GM19238 (cell line): ENCODE measurements around the gene MARF1.

Experiments
- DNase-seq: peaks from one replicate; pipeline ENCODE4 v3.0.0; 2011; ENCODE audit warnings: low spot score; ENCODE audit not compliant: insufficient read length

MARF1 gene

GRCh38 chr16:15602285-15603044 lies 40.5 kb downstream of the MARF1 start:
- no peak for DNase-seq

GRCh38 chr16:15601212-15601879 lies 41.6 kb downstream of the MARF1 start:
- DNase-seq = no peak

DNA sequence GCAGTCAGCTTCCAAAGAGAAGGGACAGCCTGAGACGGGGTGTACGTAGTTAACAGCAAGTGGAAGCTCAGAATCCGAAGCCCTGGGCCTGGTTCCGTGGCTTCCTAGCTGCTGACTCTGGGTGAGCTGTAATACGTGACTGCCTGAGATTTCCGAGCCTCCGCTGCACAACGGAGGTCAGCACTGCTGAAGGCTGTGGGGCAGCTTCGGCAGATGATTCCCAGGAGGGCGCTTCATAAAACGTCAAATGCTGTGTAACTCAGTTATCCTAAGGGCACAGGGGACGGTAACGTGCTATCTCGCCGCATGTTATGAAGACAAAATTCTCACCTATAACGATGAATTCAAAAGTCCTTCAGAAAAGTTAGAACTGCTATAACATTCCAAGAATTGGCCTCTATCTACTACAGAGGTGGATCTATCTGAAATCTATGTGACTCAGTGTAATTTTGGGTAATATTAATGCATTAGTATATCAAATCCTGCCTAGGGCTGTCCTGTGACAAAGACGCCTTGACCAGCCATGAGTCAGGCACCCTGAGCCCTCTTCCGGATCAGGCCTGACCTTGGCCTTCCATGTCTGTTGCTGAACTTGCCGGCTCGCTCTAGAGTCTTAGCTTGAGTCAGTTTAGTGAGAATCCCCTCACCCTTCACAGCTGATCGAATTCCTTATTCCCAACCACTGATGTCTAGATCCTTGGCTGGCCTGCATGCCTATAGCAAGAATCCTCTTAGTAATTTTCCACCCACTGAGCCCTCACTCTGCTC lies 43.5 kb downstream of the MARF1 start:
- no peak for DNase-seq

GRCh38 chr16:15598648-15599190 lies 44.2 kb downstream of the MARF1 start:
- DNase-seq = no peak

DNA sequence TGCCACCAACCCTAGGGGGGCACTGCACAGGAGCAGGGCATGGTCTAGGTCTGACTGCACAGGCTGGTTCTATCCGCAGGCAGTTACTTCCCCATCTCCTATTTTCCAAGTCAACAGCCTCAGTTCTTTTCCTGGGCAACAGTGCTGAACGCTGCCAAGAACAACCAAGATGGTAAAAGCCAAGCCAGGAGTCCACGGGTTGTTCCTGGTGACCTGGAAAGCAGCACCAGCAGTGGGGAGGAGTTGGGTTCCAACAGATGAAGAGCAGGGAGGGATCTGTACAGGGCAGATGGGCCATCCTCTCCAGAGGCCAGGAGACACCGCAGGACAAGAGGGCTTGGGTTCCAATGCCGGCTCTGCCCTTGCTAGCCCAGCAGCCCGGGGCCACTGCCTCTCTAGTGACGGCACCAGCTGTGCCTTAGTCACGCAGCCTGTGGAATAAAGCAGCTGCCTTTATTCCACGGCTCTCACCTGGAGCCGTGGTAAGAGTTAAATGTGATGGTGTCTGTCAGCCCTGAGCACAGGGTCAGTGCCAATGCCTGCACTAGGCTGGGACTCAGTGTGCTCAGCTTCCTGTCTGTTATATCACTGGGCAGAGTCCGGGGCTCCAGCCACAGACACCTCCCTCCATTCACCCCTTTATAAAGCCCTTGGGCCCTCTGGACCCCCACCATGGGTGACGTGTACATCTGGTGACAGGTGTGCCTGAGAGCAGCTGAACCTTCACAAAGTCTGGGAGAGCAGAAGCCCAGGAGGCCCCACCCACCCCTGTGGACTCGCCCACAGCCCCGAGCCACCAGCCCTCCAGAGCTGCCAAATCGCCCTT lies 44.9 kb downstream of the MARF1 start:
- DNase-seq = no peak

- DNase-seq = no peak
Observed at GRCh38 chr16:15597135-15597534, 45.8 kb downstream of the MARF1 start.

DNA sequence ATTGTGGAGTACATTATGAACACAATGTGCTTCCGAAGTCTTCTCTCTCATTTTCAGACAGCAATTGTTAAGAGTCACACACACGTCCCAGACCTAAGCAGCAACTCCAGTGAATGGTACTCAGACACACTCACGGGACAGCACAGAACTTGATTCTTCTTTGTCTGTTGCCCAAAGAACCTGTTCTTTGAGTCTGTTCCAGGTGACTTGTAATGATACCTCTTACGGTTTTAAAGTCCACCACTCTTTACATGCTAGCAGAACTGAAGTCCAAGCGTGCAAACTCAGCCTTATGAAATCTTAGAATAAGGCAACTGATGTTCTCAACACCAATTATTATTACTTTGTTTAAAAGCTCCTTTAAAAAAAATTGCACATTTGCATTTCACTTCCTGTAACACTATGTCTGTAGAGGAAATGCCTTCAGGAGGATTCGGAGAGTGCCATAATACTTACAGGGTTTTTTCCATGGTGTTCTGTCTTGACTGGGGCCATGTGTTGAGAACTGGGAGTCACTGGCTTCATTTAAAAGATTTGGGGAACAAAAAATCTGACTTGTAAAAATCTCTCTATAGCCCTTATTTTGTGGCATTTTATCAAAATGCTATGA lies 48.1 kb downstream of the MARF1 start:
- DNase-seq = no peak

GRCh38 chr16:15593235-15593634 lies 49.7 kb downstream of the MARF1 start:
- no peak for DNase-seq

- DNase-seq = no peak
Observed at GRCh38 chr16:15592324-15592723, 50.6 kb downstream of the MARF1 start.

- DNase-seq = no peak
Observed at GRCh38 chr16:15587152-15587825, 55.7 kb downstream of the MARF1 start.

DNA sequence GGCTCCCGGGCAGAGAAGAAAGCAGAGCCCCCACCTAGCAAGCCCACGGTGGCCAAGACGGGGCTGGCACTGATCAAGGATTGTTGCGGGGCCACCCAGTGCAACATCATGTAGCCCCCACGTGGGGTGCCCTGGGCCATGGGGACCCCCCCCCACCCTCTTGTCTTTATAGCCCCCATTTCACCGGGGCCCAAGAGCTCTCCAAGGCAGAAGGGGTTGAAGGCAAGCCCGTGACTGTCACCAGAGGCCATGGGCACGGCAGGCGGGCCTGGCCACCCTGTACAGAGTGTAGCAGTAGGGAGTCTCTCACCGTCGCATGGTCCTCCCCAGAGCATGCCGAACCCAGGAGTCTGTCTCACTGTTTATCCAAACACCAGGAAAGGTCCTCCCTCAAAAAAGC lies 56.2 kb downstream of the MARF1 start:
- no peak for DNase-seq

- no peak for DNase-seq
Observed at GRCh38 chr16:15585956-15586355, 57.0 kb downstream of the MARF1 start.

DNA sequence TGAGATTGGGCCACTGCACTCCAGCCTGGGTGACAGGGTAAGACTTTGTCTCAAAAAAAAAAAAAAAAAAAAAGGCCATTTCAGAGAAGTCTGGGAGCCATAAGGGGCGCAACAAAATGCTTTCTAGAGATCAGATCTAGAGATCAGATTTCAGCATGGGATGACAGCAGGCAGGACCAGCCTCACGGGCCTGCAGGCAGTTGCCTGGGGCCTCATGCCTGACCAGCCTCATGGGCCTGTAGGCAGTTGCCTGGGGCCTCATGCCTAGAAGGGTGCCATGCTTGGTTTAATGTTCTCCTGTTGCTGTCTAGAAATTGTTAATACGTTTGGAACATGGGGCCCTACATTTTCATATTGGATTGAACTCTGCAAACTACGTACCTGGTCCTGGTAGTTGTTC lies 59.4 kb downstream of the MARF1 start:
- no peak for DNase-seq

DNA sequence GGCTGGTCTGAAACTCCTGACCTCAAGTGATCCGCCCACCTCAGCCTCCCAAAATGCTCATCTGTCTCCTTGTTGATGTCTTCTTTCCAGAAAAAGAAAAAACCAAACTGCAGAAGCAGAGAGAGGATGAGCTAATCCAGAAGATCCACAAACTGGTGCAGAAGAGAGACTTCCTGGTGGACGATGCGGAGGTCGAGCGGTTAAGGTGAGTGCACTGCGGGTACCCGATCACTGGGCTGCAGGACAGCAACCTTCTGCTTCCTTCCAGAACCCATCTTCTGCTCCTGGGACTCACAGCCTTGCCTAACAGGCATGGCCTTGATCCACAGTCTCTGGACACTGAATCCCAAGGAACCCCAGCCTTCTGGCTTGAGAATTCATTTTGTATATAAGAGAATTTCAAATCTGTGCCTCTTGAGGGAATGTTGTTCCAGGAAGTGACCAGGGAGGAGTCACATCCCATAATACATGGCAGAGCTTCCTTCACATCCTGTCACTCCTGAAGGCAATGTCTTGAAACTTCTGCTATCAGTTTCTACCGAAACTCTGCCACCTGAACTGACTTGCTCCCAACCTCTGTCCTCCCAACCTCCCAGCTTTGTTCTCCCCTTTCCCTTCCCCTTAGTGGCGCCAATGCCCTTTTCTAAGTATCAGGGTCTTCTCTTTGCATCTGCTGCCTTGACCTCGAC lies 61.7 kb downstream of the MARF1 start:
- DNase-seq = no peak

- DNase-seq = no peak
Observed at GRCh38 chr16:15578824-15579223, 64.1 kb downstream of the MARF1 start.

DNA sequence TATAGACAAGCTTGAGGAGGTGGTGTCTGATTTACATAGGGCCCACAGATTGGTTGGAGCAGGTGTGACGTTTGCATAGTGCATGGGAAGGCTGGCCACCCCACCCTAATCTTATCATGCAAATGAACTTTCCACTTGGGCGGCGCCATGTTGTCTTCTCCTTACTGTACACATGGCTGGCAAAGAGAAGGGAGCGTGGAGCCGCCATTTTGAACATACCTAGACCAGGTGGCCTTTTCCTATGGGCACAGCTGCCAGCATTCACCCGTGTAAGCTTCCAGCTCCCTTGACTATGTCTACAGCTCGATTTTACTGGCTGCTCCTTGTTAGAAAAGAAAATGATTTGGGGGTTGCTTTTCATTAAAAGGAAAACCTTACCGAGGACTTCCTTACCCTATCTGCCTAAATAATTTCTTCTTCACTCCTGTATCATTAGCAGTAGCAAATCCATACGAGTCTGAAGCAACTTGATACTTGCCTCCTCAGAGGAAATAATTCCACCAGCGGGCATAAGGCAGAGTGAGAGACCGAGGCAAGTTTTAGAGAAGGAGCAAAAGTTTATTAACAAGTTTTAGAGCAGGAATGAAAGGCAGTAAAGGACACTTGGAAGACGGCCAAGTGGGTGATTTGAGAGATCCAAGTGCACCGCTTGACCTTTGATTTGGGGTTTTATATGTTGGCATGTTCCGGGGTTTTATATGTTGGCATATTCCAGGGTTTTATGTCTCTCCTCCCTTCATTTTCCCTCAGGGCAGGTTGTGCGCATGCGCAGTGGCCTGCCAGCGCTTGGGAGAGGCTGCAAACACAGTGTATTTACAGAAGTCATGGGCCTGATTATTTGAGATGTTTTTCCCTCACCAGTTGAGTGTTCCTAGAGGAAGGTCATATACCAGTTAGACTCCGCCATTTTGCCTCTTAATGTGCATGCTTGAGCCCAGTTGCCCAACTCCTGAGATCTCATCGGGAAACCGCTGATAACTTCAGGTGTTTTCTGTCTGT lies 65.7 kb downstream of the MARF1 start:
- no peak for DNase-seq

DNA sequence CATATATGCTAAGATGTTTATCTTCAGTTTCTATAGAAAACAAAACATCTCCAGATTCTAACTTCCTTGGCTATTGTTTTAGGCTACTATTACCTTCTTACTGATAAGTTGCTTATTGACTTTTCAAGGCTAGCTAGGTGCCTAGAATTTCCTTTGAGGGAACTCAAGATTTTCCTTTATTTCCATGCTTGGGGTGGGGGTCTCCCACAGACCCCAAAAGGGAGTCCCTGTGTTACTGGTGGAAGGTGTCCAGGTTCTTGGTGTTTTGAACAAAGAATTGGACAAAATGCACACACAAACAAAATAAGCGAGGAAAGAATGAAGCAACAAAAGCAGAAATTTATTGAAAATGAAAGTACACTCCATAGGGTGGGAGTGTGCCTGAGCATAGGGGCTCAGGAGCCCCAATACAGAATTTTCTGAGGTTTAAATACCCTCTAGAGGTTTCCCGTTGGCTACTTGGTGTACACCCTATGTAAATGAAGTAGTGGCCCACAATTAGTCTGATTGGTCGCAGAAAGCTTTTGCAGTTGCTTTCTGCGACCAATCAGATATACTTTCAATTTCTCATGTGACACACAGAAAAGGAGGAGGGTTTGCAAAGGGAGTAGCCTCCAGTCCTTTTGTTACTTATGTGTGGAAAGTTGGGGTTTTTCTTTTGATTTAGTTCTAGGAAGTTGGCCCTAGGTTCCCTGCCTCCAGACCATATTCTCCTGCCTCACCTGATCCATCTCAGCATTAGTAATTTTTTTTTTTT lies 67.5 kb downstream of the MARF1 start:
- DNase-seq = no peak

GRCh38 chr16:15574614-15574948 lies 68.4 kb downstream of the MARF1 start:
- DNase-seq = no peak
